Effector CD4-positive, alpha-beta T cell (primary cell): ENCODE results near the gene SBF2.

Experiments
- DNase-seq: peaks from one replicate; pipeline ENCODE4 v3.0.0-alpha.2; 2020

SBF2 gene

GRCh38 chr11:9880657-9881056 lies 413.4 kb downstream of the SBF2 start:
- DNase-seq: no peak

GRCh38 chr11:9878936-9879335 lies 415.1 kb downstream of the SBF2 start:
- DNase-seq: no peak

GRCh38 chr11:9876331-9876730 lies 417.7 kb downstream of the SBF2 start:
- DNase-seq: no peak

GRCh38 chr11:9875862-9876261 lies 418.2 kb downstream of the SBF2 start:
- no peak for DNase-seq

- DNase-seq: no peak
These were observed 418.6 kb downstream of the SBF2 start for GRCh38 chr11:9875399-9875798.

- no peak for DNase-seq
These were observed 419.6 kb downstream of the SBF2 start for GRCh38 chr11:9874466-9874865.

GRCh38 chr11:9868641-9869040 lies 425.4 kb downstream of the SBF2 start:
- DNase-seq: no peak

- DNase-seq: no peak
These were observed 431.0 kb downstream of the SBF2 start for GRCh38 chr11:9862981-9863380.

GRCh38 chr11:9861860-9862725 lies 431.9 kb downstream of the SBF2 start:
- peak; percentile 21 for DNase-seq

GRCh38 chr11:9859554-9860305 lies 434.3 kb downstream of the SBF2 start:
- no peak for DNase-seq

GRCh38 chr11:9858822-9859221 lies 435.2 kb downstream of the SBF2 start:
- no peak for DNase-seq

GRCh38 chr11:9858218-9858617 lies 435.8 kb downstream of the SBF2 start:
- DNase-seq: no peak

GRCh38 chr11:9855579-9856287 lies 438.3 kb downstream of the SBF2 start:
- DNase-seq: no peak

GRCh38 chr11:9853929-9854552 lies 440.0 kb downstream of the SBF2 start:
- no peak for DNase-seq

GRCh38 chr11:9852465-9852864 lies 441.6 kb downstream of the SBF2 start:
- no peak for DNase-seq

GRCh38 chr11:9851366-9851765 lies 442.7 kb downstream of the SBF2 start:
- DNase-seq: no peak

GRCh38 chr11:9850224-9850895 lies 443.7 kb downstream of the SBF2 start:
- DNase-seq: no peak

GRCh38 chr11:9849389-9849788 lies 444.6 kb downstream of the SBF2 start:
- DNase-seq: no peak

- DNase-seq: no peak
These were observed 446.4 kb downstream of the SBF2 start for GRCh38 chr11:9847636-9848035.

- DNase-seq: no peak
These were observed 451.1 kb downstream of the SBF2 start for GRCh38 chr11:9842923-9843322.

- DNase-seq: no peak
These were observed 453.5 kb downstream of the SBF2 start for GRCh38 chr11:9840460-9841004.

- no peak for DNase-seq
These were observed 454.5 kb downstream of the SBF2 start for GRCh38 chr11:9839550-9839949.
